Stimulated activated CD8-positive, alpha-beta memory T cell treated with anti-CD3 and anti-CD28 coated beads, Interleukin-4, amount 100 ng/mL, for 1 hour (primary cell): ENCODE results near the gene NMD3.
A peak's percentile ranks its signal among the peaks of the same experiment; 100 is the strongest.
"Not testable (repeated sequence)": the region's sequence is repeated elsewhere in the genome, so short reads cannot be mapped to it uniquely, and the experiment has no call there.

Experiments used
- DNase-seq, 2 donors: peaks; one replicate each; pipeline ENCODE4 v3.0.0-alpha.2; 2020; ENCODE audit warnings: low read depth in 2 of 2, low spot score in 1 of 2

Gene NMD3

GRCh38 chr3:161220850-161221753 is at the start of gene NMD3:
TSS of gene NMD3 (plus strand) at chr3:161221311. CDS start at chr3:161222014, 703 bp downstream.
- DNase-seq: peak; percentile 72 to 86

DNA sequence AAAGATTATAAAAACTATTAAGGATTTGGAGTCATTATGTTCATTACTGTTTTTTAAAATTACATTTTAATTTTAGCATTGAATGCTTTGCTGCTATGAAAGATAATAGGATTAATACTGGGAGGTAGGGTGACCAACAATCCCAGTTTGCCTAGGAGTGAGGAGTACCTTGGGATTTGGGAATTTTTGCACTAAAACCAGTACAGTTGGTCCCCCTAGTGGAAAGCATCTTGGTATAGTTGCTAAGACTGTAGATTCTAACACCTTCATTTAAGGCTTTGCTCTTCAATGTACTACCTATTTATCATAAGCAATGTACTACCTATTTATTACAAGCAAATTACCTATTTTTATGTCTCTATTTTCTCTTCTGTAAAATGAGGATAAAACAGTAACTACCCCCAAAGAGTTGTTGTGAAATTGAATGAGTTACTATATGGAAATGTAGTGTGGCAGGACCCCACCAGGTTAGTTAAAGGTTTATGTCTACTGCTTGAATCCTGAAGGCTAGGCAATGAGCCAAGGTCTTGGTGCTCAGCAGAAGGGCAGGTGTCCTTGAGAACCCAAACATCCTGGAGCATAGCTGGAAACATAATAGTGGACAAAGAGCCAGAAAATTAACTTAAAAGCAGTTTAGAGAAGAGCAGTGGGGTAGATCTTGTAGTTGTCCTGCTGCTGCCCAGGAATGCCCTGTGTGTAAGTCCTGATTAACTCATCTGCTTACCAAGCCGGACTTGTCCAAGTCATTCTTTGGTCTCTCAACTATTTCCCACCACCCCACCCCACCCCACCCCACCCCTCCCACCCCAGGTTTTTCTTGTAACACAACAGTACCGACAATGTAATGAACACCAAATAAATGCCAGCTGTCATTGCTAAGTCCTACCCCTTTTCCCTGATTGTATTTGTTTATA is 49.2 kb upstream of the NMD3 start:
- no peak for DNase-seq

GRCh38 chr3:161175506-161175905 is 45.6 kb upstream of the NMD3 start:
- no peak for DNase-seq

GRCh38 chr3:161177991-161178390 is 43.1 kb upstream of the NMD3 start:
- DNase-seq: no peak

GRCh38 chr3:161181371-161181770 is 39.7 kb upstream of the NMD3 start:
- DNase-seq: not testable (repeated sequence)

GRCh38 chr3:161187046-161187445 is 34.1 kb upstream of the NMD3 start:
- no peak for DNase-seq

- no peak for DNase-seq
Measured at GRCh38 chr3:161197855-161198850, 23.0 kb upstream of the NMD3 start.

DNA sequence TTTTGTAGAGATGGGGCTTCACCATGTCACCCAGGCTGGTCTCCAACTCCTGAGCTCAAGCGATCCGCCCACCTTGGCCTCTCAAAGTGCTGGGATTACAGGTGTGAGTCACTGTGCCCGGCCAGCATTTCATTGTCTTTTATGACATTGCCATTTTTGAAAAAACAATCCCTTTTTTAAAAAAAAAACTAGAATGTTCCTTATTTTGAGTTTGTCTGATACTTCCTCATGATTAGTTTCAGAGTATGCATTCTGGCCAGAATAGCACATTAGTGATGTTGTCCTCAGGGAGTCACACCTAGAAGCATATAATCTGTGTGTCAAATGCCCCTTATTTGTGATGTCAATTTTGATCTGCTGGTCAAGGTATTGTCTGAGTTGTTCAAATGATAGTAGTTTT is 21.2 kb upstream of the NMD3 start:
- DNase-seq: no peak

- no peak for DNase-seq
Measured at GRCh38 chr3:161203485-161204098, 17.5 kb upstream of the NMD3 start.

- DNase-seq: no peak
Measured at GRCh38 chr3:161208931-161209330, 12.2 kb upstream of the NMD3 start.

DNA sequence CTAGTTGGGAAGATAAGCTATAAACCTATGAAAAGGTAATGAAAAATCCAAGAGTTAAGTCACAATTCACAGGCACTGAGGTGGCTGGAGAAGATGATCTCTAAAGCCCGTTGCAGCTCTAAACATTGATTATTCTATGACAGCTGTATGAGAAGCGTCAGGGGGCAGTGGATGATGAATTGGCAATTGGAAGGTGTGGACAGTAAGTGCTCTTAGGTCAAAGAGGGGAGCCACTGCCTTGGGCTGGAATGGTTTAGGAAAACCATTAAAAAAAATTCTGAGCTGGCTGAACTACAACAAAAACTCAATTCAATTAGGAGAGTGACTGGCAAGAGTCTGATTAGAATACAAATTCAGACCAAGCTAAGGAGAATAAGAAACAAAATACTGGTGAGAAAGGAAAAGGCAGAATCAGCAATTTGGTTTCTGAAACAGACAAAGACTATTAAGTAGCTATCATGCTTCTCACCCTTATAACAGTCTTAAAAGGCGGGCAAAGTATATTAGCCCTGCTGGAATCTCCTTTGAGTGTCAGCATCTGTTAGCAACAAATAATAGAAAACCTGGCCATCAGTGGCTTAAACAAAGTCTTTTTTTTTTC is 8.8 kb upstream of the NMD3 start:
- no peak for DNase-seq

DNA sequence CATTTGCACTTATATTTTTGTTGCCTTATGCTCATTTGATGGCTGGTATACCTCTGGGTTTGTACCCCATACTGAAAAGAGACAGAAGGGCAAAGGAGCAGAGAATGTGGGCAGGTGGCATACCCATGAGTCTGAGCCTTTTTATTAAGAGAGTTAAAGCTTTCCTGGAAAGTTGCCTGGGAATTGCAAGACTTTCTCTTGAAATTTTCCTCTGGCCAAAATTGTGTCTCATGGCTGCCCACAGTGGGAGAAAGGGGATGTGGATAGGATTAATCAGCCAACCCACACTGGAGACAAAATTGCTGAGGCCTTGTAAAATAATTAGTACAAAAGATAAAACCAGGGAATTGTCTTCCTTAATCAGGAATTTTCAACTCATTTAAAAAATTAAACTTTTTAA is 8.2 kb upstream of the NMD3 start:
- no peak for DNase-seq

DNA sequence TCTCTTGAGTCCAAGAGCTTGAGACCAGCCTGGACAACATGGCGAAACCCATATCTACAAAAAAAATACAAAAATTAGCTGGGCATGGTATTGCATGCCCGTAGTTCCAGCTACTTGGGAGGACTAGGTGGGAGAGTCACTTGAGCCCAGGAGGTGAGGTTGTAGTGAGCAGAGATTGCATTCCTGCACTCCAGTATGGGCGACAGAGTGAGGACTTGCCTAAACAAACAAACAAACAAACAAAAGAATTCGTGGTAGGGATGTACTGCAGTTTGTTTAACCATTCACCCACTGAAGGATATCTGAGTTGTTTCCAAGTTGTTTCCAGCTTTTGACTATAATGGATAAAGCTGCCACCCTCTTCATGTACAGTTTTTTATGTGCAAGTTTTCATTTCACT is 7.5 kb upstream of the NMD3 start:
- no peak for DNase-seq

DNA sequence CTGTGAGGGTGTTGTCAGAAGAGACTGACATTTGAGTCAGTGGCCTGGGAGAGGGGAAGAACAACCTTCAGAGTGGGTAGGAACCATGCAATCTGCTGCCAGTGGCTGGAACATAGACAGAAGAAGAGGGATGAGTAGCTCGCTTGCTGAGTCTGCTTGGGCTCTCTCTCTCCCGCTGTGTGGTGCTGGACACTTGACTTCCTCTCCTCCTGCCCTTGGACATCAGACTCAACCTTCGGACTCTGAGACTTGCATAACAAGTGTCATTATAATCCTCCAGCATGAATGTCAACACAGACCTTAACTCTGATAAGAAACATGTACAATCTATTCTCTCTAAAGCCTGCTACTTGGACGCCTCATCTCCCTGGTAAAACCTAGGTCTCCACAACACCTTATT is 5.9 kb upstream of the NMD3 start:
- DNase-seq: no peak

DNA sequence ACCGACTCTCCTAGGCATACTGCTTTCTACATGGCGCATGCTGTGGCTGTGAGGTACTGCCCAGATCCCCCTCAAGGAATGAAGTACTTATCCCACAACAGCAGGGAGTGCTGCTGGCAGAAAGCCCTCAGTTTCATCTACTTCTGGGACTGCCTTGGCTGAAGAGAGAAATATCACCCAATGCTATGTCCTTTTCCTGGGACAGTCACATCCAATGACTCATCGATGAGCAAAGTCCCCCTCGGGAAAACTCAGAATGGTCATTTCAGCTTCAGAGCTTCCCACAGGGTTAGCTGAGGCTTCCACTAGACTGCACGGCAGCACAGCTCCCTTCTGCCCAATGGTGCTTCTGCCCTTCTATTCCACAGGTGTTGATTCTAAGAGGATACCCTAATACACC is 3.6 kb upstream of the NMD3 start:
- DNase-seq: no peak

- DNase-seq: no peak
Measured at GRCh38 chr3:161219495-161219894, 1.6 kb upstream of the NMD3 start.

DNA sequence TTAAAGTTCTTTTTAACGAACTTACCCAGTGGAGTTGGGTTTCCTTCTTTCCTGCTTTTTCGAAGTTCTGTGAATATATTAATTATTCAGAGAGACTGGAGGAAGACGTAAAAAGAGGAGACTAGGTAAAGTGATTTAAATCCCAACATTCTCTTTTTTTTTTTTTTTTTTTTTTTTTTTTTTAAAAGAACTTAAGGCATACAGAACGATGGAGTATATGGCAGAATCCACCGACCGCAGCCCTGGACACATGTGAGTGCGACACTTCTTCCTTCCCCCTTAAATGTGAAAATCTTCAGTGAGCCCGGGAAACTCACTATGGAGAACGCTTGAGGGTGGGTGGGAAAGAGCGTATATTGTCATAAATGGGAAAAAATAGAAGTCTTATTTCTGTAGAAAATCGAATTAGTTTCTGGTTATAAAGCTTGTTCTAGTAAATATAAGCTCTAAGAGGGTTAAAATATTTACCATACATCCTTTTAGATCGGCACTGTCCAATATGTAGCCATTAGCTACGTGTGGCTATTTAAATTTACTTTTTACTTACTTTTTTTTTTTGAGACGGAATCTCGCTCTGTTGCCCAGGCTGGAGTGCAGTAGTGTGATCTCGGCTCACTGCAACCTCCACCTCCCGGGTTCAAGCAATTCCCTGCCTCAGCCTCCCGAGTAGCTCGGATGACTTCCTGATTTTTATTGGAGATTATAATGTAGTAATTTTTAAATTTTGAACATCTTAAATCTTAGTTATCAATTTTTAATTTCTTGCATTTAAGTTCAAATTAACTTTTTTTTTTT is 892 bp downstream of the NMD3 start:
- DNase-seq: no peak

DNA sequence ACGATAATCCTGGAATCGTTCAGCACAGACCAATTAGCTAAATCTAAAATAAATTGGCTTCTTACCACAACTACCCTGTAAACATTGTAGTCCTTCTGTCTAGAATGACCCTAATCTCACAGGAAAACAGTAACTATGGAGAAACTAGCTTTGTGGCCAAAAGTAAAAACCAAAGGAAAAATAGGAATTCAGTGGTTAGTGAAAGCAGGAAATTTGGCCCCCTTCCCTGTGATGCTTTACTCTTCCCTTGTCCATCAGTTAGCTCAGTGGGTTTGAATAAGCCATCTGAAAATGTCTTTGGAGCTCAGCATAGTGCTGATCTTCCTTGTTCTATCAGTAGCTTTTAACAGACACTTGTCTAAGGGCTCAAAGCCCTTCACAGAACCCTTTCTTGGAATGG is 1.6 kb downstream of the NMD3 start:
- DNase-seq: no peak

DNA sequence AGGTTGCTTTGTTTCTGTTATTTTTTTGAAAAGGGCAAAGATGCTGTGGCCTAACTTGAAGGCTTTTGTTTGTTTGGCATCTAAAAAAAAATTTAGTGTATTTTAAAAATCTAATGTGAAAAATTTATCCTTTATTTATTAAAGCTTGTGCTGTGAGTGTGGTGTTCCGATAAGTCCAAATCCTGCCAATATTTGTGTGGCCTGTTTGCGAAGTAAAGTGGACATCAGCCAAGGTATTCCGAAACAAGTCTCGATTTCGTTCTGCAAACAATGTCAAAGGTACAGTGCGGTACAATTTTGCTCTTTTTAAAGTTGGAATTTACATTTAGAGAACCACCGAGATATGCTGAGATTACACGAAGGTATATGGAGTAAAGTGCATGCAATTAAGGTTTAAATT is 3.7 kb downstream of the NMD3 start:
- no peak for DNase-seq
